Breast epithelium (tissue), 4 donors: ENCODE measurements around the gene CCDC92B. TPM values are rescaled to one million over a fixed set of nuclear protein-coding genes. Genes with fewer than 3 reads are reported as not detected.

Experiments used
- DNase-seq, 2 donors: peaks; one replicate each; pipeline ENCODE4 v3.0.0-alpha.2; 2019; ENCODE audit warnings: low spot score in 2 of 2
- H3K27ac ChIP-seq, 2 donors: fragments of 200-600 bp; sonication (generic) in 1 of 2; one replicate each; pipeline ENCODE4 v1.5.1; 2016 to 2019; ENCODE audit warnings: mild to moderate bottlenecking in 1 of 2
- H3K27me3 ChIP-seq, 2 donors: fragments of 200-600 bp; sonication (generic) in 1 of 2; one replicate each; pipeline versions ENCODE4 v1.5.1 to v1.6.0; 2017 to 2019; ENCODE audit warnings: control low read depth in 1 of 2, mild to moderate bottlenecking in 1 of 2
- H3K36me3 ChIP-seq: fragments of 200-600 bp; one replicate; pipeline ENCODE4 v1.5.1; 2019
- H3K4me1 ChIP-seq, 2 donors: fragments of 200-600 bp; sonication (generic); one replicate each; pipeline ENCODE4 v1.5.1; 2016 to 2019; ENCODE audit warnings: control low read depth in 1 of 2
- H3K4me3 ChIP-seq, 3 donors: fragments of 200-600 bp; sonication (generic); 1 replicate in 2 of 3; 2 replicates in 1 of 3; pipeline ENCODE4 v1.5.1; 2016 to 2019; ENCODE audit warnings: mild to moderate bottlenecking in 3 of 3, moderate library complexity in 2 of 3
- H3K9me3 ChIP-seq, 2 donors: fragments of 200-600 bp; sonication (generic) in 1 of 2; one replicate each; pipeline ENCODE4 v1.5.1; 2016 to 2019; ENCODE audit warnings: control low read depth in 1 of 2
- POLR2A ChIP-seq: fragments of 450-650 bp; IDR thresholded peaks from one replicate; pipeline ENCODE4 v1.6.1; 2016; ENCODE audit warnings: antibody characterized with exemption, mild to moderate bottlenecking, moderate library complexity
- POLR2AphosphoS5 ChIP-seq, 3 donors: sonication (generic); formaldehyde crosslinking; IDR thresholded peaks; one replicate each; pipeline ENCODE4 v1.6.1; 2017; ENCODE audit warnings: antibody characterized with exemption in 3 of 3
- intact Hi-C: fragments of 100-400 bp; cut with DNase I; formaldehyde crosslinking; loops from one replicate; pipeline ENCODE4 v1.15.1; 2023; ENCODE audit warnings: low total_unique reads
- total RNA-seq, 3 donors: library from RNA; depleted of rRNA; stranded (reverse); fragments of >200 nt; gene quantifications; one replicate each; pipeline ENCODE4 v1.1.0, GENCODE V29; 2016
- TF ChIP-seq, protein P1 (sequence below), 3 donors: fragments of 450-650 bp; IDR thresholded peaks; one replicate each; pipeline ENCODE4 v1.5.1; 2016 to 2017; ENCODE audit warnings: antibody characterized with exemption in 3 of 3, mild to moderate bottlenecking in 3 of 3, moderate library complexity in 3 of 3

CCDC92B gene
- total RNA-seq, 3 donors from 2014 or later, result 0.33 TPM; not detected in 2

DNA sequence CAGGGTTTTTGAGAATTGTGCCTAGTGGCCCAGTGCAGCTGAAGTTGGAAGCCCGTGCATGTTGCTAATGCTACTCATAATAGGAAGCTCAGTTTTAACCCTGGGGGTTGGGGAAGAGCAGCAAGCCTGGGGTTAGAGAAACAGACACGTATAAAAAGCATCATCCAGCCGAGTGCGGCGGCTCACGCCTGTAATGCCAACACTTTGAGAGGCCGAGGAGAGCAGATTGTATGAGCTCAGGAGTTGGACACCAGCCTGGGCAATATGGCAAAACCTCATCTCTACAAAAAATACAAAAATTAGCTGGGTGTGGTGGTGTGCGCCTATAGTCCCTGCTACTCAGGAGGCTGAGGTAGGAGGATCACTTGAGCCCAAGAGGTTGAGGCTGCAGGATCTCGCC lies 35.6 kb downstream of the CCDC92B start:
- no peak for TF ChIP-seq POLR2A
- TF ChIP-seq, protein P1, sequence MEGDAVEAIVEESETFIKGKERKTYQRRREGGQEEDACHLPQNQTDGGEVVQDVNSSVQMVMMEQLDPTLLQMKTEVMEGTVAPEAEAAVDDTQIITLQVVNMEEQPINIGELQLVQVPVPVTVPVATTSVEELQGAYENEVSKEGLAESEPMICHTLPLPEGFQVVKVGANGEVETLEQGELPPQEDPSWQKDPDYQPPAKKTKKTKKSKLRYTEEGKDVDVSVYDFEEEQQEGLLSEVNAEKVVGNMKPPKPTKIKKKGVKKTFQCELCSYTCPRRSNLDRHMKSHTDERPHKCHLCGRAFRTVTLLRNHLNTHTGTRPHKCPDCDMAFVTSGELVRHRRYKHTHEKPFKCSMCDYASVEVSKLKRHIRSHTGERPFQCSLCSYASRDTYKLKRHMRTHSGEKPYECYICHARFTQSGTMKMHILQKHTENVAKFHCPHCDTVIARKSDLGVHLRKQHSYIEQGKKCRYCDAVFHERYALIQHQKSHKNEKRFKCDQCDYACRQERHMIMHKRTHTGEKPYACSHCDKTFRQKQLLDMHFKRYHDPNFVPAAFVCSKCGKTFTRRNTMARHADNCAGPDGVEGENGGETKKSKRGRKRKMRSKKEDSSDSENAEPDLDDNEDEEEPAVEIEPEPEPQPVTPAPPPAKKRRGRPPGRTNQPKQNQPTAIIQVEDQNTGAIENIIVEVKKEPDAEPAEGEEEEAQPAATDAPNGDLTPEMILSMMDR (IDR thresholded peaks at IDR 0.05), result no peak
- no peak for TF ChIP-seq POLR2AphosphoS5 (IDR thresholded peaks at IDR 0.05)
- Histone ChIP-seq H3K9me3 (no peaks in the 10 kb centered on the region), H3K4me1 (peaks cover 8 to 16% of the 10 kb centered on the region in 2 donors), H3K27ac (no peak overlapping the region), H3K36me3 (no peaks in the 10 kb centered on the region), H3K4me3 (no peak overlapping the region), H3K27me3 (no peaks in the 10 kb centered on the region)
- intact Hi-C loops, result no loop called here
- no peak for DNase-seq

DNA sequence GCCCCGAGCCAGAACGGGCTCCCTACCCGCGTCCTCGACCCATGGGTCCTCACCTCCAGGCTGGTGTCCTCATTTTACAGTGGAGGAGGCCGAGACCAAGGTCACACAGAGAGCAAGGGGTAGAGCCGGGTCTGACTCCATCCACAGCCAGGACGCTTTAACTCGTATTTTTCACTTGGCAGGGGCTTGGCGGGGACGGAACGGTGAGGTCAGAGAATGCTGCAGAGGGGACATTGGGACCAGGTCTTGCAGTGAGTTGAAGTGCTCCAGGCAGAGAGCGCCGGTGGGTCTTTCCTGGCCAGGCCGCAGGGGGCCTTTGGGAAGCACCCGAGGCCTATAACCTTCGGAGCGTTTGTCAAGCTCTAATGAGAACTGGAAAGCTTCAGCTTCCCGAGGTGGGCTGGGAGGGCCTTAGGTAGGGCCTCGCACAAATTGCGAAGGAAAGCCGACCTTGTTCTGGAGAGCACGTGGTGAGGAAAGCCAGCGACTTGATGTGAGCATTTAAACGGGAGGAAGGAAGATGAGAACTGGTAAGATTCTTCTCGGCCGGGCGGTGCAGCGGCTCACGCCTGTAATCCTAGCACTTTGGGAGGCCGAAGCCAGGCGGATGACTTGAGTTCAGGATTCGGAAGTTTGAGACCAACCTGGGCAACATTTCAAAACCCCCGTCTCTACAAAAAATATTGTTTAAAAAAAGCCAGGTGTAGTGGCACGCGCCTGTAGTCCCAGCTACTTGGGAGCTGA lies 37.0 kb downstream of the CCDC92B start:
- H3K36me3 ChIP-seq, result no peaks in the 10 kb centered on the region
- no peaks in the 10 kb centered on the region for H3K27me3 ChIP-seq
- peak overlapping the region; percentile 88 to 99 (median 90) for H3K4me3 ChIP-seq
- peak overlapping the region; percentile 91 to 93 for H3K27ac ChIP-seq
- TF ChIP-seq POLR2A (no peak), POLR2AphosphoS5 (IDR thresholded peaks at IDR 0.05) (no peak)
- TF ChIP-seq, protein P1 (IDR thresholded peaks at IDR 0.05), result no peak
- intact Hi-C loops, result no loop called here
- no peak for DNase-seq
- H3K4me1 ChIP-seq, result peaks cover 17 to 27% of the 10 kb centered on the region in 2 donors
- no peaks in the 10 kb centered on the region for H3K9me3 ChIP-seq

DNA sequence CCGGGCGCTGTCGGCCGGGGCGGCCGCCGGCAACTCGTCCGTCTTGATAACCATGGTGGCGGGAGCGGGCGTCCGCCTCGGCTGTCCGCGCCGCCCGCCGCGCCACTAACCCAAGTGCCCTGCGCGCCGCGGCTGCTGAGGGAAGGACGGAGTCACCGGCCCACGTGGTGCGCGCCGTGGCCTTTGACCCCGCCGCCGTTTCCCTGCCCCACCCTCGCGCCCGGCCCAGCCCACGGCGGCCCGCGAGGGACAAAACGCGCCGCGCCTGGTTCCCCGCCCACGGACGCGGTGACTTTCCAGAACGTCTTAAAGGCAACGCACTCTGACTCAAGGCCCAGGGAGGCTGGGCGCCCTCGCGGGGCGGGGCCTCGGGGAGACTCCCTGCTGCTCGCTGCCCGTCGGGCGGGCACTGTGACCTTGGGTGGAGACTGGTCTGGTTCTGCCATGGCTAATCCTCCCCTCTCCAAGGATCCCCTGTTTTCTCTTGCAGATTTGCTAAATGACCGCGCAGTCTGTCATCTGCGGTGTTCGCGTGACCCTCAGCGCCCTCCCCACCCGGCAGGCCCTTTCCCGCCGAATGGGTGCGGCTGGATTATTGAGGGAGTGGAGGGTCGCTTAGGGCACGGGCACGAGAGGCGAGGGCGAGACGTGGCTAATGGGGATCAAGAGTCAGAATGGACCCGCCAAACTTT lies 37.7 kb downstream of the CCDC92B start, which contains the start of gene CLUH:
Gene CLUH (minus strand): TSS at position 157 of the 692 bp plus-strand sequence. CDS start 103 bp downstream, at position 54.
- peaks cover 20 to 31% of the 10 kb centered on the region in 2 donors for H3K4me1 ChIP-seq

DNA sequence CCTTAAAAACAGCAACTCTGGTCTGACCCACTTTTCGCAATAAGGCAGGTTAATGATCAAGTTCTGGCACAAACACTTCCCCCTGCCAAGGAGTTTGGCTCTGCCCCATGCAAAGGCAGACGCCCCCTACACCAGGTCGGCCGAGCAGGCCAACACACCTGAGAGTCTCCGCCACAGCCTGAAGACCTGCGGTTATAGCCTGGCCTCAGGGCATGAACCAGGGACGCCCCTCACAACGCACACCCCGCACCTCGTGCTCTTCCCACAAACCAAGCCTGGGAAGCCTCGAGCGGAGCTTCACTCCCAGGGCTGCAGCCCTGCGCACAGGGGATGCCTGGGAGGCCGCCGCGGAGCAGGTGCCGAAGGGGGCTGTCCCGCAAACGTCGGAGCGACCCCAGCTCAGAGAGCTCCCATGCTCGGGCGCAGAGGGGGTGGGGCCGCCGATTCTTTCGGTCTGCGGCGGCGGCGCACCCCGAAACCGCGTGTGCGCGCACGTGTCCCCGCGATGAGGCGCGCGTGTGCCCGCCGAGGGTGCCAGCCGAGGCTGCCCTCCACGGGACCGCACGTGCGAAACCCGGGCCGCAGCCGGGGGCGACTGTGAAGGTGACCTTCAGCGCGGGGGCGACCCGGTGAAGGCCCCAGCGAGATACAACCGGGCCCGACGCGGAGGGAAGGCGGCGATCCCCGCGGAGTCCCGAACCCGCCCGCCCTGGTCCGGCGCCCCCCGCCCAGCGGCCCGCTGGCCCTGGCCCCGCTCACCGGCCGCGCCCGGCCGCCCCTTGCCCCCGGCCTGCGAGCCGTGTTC lies 38.4 kb downstream of the CCDC92B start:
- Histone ChIP-seq H3K27ac (peak overlapping the region; percentile 91 to 93), H3K4me3 (peak overlapping the region; percentile 88 to 99 (median 90)), H3K9me3 (no peaks in the 10 kb centered on the region), H3K4me1 (peaks cover 20 to 34% of the 10 kb centered on the region in 2 donors), H3K36me3 (no peaks in the 10 kb centered on the region), H3K27me3 (no peaks in the 10 kb centered on the region)
- no peak for DNase-seq
- intact Hi-C loops, result no loop called here
- TF ChIP-seq POLR2AphosphoS5 (IDR thresholded peaks at IDR 0.05) (peak in 1 of 3 donors; percentile 12), POLR2A (no peak)

More for the DNA sequence above, 37.7 kb downstream of the CCDC92B start, which contains the start of gene CLUH:
- intact Hi-C loops, result no loop called here
- Histone ChIP-seq H3K9me3 (no peaks in the 10 kb centered on the region), H3K27ac (peak within 1 kb of the TSS; percentile 91 to 93), H3K36me3 (no peaks in the 10 kb centered on the region), H3K27me3 (no peaks in the 10 kb centered on the region), H3K4me3 (peak within 1 kb of the TSS; percentile 88 to 99 (median 90))
- peak; percentile 96 for DNase-seq
- TF ChIP-seq POLR2A (no peak), POLR2AphosphoS5 (IDR thresholded peaks at IDR 0.05) (peak; percentile 93 to 96 (median 94))
- TF ChIP-seq, protein P1 (IDR thresholded peaks at IDR 0.05), result no peak

DNA sequence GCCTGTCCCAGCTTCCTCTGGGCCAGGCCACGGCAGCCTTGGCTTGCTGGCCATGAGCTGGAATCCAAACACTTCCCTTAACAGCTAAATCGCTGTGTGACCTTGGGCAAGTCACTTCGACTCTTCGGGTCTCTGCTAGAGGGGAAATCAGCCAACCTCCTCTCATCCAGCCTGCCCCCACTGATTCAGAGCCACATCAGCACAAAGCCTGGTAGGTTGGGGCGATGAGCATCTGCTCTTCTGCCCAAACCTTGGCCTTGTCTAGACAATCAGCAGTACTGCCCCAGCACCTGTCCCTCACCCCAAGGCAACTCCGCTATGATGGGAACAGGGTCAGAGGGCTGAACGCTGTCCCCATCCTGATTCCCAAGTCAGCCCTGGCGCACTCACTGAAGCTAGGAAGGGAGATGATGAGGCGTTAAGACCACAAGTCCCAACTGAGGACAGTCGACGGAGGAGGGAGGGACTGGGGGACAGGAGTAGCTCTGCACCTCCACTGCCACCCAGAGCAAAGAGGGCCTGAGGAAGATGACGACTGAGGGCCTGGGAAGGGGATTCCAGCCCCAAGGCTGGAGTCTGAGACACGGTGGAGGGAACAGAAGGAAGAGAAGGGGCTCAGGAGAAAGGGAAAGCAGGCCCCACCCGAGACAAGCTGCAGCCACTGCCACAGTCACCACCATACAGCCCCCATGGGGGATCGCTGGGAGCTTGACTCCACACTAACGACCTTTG lies 39.2 kb downstream of the CCDC92B start:
- peak overlapping the region; percentile 91 to 93 for H3K27ac ChIP-seq
- DNase-seq, result no peak
- TF ChIP-seq, protein P1 (IDR thresholded peaks at IDR 0.05), result no peak
- TF ChIP-seq POLR2A (no peak), POLR2AphosphoS5 (IDR thresholded peaks at IDR 0.05) (no peak)
- intact Hi-C loops, result no loop called here
- H3K4me1 ChIP-seq, result peaks cover 20 to 34% of the 10 kb centered on the region in 2 donors
- H3K27me3 ChIP-seq, result no peaks in the 10 kb centered on the region
- H3K9me3 ChIP-seq, result no peaks in the 10 kb centered on the region
- H3K36me3 ChIP-seq, result no peaks in the 10 kb centered on the region
- H3K4me3 ChIP-seq, result peak overlapping the region; percentile 88 to 99 (median 90)
